ENCODE measurements around the gene GNB5. TPM values are rescaled to one million over a fixed set of nuclear protein-coding genes. Genes with fewer than 3 reads are reported as not detected.

Gene GNB5
- total RNA-seq, 2 experiments from 2014 or later: 36.1 to 40.5 TPM

DNA sequence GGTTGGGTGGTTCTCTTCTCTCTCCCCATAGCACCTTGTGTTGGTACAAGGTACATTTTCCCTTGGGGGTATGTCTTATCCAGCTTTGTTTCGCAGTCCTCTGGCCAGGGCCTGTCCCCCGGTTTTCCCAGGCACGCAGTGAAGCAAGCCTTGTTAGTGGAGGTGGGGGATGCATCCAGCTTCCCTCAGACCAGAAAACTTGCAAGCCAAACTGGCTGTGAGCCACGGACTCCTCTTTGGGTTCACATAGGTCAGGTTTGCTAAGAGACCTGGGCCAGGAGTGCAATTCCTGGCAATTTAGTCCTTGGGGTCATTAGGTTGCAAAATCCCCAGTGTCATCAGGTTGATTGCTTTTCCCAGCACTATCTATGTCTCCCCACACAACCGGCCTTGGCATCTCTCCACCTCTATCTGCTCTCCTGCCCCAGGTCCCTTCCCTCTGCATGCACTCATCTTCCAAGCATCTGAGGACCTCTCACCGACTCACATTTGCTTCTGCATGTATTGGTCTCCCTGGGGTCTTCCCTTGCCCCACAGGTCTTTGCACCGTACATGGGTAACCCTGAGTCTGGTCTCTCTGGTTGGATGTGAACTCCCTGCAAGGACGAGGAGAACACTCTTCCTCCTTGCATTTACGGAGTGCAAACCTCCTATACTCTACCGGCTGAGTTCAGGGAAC lies 112.9 kb downstream of the GNB5 start:
- no peaks in the 10 kb centered on the region for H3K36me3 Mint-ChIP-seq
- no peak overlapping the region for H3K27ac Mint-ChIP-seq
- H3K4me1 Mint-ChIP-seq: peaks cover 19% of the 10 kb centered on the region
- no peaks in the 10 kb centered on the region for H3K27me3 Mint-ChIP-seq
- H3K9me3 Mint-ChIP-seq: no peaks in the 10 kb centered on the region
- DNase-seq: no peak
- no peak for ATAC-seq (ENCODE audit: low read depth)
- POLR2A ChIA-PET: interaction anchor here (0.6 to 1.0 kb wide), 2 partner anchors 33 to 58 kb away, joined by 3 to 5 read pairs; no protein-coding TSS in a partner anchor
- H3K4me3 Mint-ChIP-seq: no peak overlapping the region

DNA sequence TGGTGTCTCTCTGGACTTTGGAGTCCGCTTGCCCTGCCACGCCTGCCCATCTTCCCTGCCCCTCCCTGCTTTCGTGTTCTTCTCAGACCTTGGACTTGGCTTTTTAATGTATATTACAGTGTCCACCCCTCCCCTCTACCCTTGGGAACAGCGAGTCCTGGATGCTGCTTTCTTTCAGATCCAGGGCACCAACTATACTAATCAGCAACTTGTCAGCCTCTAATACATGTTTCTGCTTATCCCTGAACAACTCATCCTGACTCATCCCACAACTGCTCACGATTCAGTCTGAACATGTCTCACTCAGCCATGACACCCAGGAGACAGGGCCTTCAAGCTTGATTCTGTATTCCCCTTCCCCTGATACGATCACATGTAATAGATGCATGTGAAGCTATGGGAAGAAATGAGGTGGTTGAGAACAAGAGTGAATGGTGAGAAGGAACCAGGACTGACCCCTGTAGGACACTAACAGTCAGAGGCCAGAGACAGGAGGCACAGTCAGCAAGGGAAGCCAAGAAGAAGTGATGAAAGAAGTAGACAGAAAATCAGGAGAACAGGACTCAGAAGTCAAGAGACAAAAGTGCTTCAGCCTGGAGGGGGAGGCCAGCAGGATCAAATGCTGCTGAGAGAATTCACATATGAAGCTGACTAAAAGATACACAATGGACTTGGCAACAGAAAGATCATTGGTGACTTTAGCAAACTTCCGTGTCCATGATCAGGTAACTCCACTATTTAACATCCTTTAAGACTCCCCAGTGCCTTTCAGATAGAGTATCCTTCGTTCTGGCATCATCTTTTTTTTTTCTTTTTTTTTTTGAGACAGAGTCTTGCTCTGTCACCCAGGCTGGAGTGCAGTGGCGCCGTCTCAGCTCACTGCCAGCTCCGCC lies 114.1 kb downstream of the GNB5 start:
- no peak overlapping the region for H3K27ac Mint-ChIP-seq
- no peak for DNase-seq
- ATAC-seq (ENCODE audit: low read depth): no peak

GRCh38 chr15:52071570-52071969 lies 119.6 kb downstream of the GNB5 start:
- Mint-ChIP-seq H3K27ac (no peak overlapping the region), H3K36me3 (peaks cover 2% of the 10 kb centered on the region), H3K9me3 (no peaks in the 10 kb centered on the region), H3K4me1 (peaks cover 11% of the 10 kb centered on the region), H3K27me3 (no peaks in the 10 kb centered on the region), H3K4me3 (no peak overlapping the region)
- POLR2A ChIA-PET: no interaction called here
- DNase-seq (no peak), ATAC-seq (ENCODE audit: low read depth) (no peak)

More for the DNA sequence above, 114.1 kb downstream of the GNB5 start:
- H3K36me3 Mint-ChIP-seq: no peaks in the 10 kb centered on the region
- H3K4me1 Mint-ChIP-seq: peaks cover 8% of the 10 kb centered on the region
- H3K27me3 Mint-ChIP-seq: no peaks in the 10 kb centered on the region
- H3K4me3 Mint-ChIP-seq: no peak overlapping the region
- no peaks in the 10 kb centered on the region for H3K9me3 Mint-ChIP-seq
- POLR2A ChIA-PET: no interaction called here

DNA sequence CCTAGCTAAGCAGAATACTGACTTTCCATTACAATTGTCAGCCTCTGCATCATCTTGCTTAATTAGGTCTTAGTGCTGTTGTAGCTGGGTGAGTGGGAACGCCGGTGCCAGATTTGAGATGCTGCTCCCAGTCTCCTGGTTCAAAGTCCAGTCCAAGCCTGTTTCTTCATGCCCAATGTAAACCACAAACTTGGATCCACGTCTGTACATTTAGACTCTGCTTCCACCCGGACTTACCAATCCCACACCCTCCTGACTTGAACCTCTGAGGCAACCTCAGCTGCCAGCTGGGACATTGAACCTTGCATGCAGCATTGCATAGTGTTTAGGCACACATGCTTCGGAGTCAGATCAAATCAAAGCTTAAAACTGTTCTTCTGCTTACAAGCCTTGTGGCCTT lies 121.6 kb downstream of the GNB5 start:
- H3K4me3 Mint-ChIP-seq: no peak overlapping the region
- no peak overlapping the region for H3K27ac Mint-ChIP-seq
- peaks cover 13% of the 10 kb centered on the region for H3K4me1 Mint-ChIP-seq
- ATAC-seq (ENCODE audit: low read depth) (no peak), DNase-seq (no peak)
- H3K36me3 Mint-ChIP-seq: peaks cover 4% of the 10 kb centered on the region
- H3K27me3 Mint-ChIP-seq: no peaks in the 10 kb centered on the region
- POLR2A ChIA-PET: interaction anchor here (0.5 kb wide), 1 partner anchor 170 kb away, joined by 3 read pairs; no protein-coding TSS in a partner anchor
- H3K9me3 Mint-ChIP-seq: no peaks in the 10 kb centered on the region

DNA sequence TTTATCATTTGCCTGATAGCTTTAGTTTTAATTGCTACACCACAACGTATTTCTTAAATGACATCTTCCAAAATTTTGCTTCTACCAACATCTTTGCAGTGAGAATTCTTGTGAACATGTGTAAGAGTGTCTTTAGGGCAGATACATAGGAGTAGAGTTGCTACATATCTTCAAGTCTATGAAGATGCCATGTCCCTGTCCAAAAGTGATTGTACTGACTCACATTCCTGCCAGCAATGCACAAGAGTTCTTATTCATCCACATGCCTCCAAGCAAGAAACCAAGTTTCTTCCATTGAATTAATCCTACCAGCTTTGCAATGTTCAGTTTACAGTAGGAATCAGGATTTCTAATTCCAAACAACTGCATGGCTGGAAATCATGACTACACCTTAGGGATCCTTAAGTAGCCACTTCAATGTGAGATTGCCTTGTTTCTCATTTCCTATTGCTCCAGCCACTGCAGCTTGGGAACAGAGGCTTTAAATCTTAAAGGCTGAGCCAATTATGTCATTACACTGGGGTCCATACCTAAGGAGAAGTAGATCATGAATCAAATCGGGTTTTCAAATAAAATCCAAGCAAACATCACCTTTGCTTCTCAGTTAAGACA lies 123.1 kb downstream of the GNB5 start:
- POLR2A ChIA-PET: no interaction called here

GRCh38 chr15:52067545-52067926 lies 123.7 kb downstream of the GNB5 start:
- ATAC-seq (ENCODE audit: low read depth) (no peak), DNase-seq (no peak)
- Mint-ChIP-seq H3K9me3 (no peaks in the 10 kb centered on the region), H3K36me3 (peaks cover 19% of the 10 kb centered on the region), H3K4me3 (no peak overlapping the region), H3K27me3 (no peaks in the 10 kb centered on the region), H3K4me1 (peaks cover 13% of the 10 kb centered on the region), H3K27ac (peak overlapping the region; percentile 20)
- POLR2A ChIA-PET: interaction anchor here (0.6 kb wide), 2 partner anchors 18 to 30 kb away, joined by 3 read pairs; no protein-coding TSS in a partner anchor

More for the DNA sequence above, 123.1 kb downstream of the GNB5 start:
- peak overlapping the region; percentile 5 for H3K27ac Mint-ChIP-seq
- no peaks in the 10 kb centered on the region for H3K9me3 Mint-ChIP-seq
- DNase-seq (no peak), ATAC-seq (ENCODE audit: low read depth) (no peak)
- no peaks in the 10 kb centered on the region for H3K27me3 Mint-ChIP-seq
- no peak overlapping the region for H3K4me3 Mint-ChIP-seq
- H3K4me1 Mint-ChIP-seq: peaks cover 13% of the 10 kb centered on the region
- peaks cover 16% of the 10 kb centered on the region for H3K36me3 Mint-ChIP-seq

DNA sequence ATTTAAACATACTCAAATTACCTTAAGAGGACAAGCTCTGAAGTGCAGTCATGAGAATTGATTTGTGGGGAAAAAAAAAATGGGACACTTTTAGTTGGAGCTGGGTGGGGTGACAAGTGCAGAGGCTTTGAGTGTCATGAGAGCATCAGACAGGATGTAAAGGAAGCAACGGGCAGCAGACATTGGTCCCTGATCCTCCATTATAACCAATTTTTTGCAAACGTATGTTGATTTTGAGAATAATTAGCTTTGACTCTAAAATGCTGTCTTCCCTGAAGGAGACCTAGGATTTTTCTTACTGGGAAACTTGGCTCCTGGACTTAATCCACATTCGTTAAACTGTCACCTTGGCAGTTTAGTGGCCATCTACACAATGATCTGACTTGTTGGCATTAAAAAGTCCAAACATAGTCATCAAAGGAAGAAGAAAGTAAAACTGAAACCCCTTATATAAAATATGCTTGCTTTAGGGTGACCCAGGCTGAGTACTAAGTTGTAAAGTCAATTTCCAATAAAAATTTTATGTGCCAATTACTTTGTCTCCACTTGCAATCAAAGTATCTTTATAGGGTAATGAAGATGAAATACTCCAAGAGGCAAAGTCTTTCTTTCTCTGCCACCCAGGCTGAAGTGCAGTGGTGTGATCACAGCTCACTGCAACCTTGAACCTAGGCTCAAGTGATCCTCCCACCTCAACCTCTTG lies 124.2 kb downstream of the GNB5 start:
- DNase-seq: no peak
- Mint-ChIP-seq H3K4me3 (no peak overlapping the region), H3K27ac (peak overlapping the region; percentile 43), H3K4me1 (peaks cover 13% of the 10 kb centered on the region), H3K36me3 (peaks cover 19% of the 10 kb centered on the region), H3K9me3 (no peaks in the 10 kb centered on the region), H3K27me3 (no peaks in the 10 kb centered on the region)
- POLR2A ChIA-PET: interaction anchor here (0.6 kb wide), 2 partner anchors 18 to 29 kb away, joined by 3 read pairs; no protein-coding TSS in a partner anchor
- ATAC-seq (ENCODE audit: low read depth): peak; percentile 60

Other genes with a start within 250 kb of the GNB5 start
- gene LEO1, start 219.6 kb downstream of the GNB5 start, total RNA-seq: 10 to 100 TPM; 26.5 to 28.3 TPM
- 10 to 100 TPM; 21.3 to 25.5 TPM for gene MAPK6, start 172.2 kb downstream of the GNB5 start, total RNA-seq
- under 1 TPM; 0.28 to 0.37 TPM for gene BCL2L10, start 78.6 kb downstream of the GNB5 start, total RNA-seq
- gene MYO5C, start 104.4 kb upstream of the GNB5 start, total RNA-seq: 1 to 10 TPM; 1.6 to 1.9 TPM